GM19238 (cell line): ENCODE data around the gene ARHGAP21.
"Not testable (repeated sequence)": the region's sequence is repeated elsewhere in the genome, so short reads cannot be mapped to it uniquely, and the experiment has no call there.

Experiments used
- DNase-seq: peaks from one replicate; pipeline ENCODE4 v3.0.0; 2011; ENCODE audit warnings: low spot score; ENCODE audit not compliant: insufficient read length

ARHGAP21 gene

DNA sequence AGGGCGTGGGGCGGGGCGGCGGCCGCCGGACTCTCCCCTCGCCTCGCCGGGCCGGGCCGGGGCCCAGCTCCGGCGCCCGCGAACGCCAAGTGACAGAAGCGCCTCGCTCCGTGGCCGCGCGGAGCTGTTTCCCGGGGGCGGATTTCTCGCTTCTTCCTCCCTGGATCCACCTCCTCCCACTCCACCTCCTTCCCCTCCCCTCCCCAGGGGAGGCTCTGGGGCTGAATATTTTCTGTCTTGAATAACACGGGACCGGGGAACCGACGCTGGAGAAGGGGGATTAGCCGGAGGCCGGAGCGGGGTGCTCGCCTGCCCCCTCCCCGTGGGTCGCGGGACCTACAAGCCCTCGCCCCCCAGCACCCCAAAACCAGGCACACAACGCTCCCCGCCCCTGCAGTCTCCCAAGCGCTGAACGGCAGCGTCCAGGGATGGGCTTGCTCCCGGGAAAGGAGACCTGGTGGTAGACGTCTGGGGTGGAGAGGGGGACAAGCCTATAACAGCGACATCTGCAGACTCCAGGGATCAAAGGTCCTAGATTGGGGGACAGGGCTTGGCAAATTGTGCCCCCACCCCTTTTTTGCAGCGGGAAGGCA lies at the start of gene ARHGAP21:
TSS of gene ARHGAP21 (minus strand) at position 100 of the 593 bp plus-strand sequence. CDS start 1,988 bp downstream, outside the sequence.
- peak; percentile 37 for DNase-seq

DNA sequence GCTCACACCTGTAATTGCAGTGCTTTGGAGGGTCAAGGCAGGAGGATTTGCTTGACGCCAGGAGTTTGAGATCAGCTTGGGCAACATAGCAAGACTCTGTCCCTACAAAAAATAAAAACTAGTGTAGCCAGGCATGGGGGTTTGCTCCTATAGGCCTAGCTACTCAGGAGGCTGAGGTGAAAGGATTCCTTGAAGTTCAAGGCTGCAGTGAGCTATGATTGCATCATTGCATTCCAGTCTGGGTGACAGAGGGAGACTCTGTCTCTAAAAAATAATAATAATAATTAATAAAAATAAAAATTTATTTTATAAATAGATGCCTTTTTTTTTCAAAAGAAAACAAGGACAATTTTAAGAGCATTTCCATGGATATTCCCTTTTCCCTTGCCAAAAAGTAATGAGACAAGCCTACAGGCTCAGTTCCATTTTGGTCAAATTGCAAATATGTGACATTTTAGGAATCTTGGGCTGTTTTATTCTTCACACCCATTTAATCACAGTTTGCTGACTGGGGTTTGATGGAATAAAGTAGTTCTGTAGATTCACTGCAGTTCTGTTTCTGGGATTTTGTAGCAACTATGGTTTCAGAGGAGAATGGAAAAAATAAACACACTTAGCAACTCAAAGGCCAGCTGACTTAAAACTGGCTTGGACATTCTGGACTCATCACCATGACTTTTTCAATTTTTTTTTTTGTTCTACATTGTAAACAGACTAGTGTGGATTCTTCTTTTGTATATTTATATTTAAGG lies 48.4 kb upstream of the ARHGAP21 start:
- no peak for DNase-seq

DNA sequence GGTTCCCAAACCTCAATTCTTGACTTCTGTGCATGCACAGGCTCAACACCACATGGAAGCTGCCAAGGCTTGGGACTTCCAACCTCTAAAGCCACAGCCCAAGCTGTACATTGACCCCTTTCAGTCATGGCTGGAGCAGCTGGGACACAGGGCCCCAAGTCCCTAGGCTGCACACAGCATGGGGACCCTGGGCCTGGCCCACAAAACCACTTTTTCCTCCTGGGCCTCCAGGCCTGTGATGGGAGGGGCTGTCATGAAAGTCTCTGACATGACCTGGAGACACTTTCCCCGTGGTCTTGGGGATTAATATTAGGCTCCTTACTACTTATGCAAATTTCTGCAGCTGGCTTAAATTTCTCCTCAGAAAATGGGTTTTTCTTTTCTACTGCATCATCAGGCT lies 41.3 kb upstream of the ARHGAP21 start:
- DNase-seq: not testable (repeated sequence)

DNA sequence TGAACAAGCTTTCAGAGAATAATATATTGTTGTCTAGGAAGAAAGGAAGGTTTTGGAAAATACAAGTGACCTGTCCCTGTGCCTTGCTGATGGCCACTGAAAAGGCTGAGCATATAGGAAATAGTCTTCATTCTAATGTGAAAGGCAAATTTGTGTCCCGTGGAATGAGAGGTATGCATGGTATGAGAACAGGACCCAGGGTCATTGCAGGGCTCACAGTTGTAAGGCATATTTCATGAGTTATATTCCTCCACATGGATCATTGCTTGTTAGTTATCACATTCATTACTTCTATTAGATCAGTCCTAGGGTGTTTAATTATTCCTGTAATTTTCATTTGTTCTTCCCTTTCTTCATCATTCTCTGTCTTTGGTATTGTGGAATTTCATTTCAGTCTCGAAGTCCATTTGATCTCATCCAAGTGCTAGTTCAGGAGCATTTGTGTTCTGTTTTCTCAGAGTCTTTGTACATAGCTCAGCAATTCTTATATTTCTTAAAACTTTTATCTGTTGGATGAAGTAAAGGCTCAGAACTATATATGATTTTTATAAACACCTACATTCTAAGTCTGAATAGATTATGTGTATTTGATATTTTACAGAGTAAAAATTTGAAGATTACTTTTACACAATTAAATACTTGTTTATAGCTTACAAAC lies 39.4 kb upstream of the ARHGAP21 start:
- DNase-seq: no peak

DNA sequence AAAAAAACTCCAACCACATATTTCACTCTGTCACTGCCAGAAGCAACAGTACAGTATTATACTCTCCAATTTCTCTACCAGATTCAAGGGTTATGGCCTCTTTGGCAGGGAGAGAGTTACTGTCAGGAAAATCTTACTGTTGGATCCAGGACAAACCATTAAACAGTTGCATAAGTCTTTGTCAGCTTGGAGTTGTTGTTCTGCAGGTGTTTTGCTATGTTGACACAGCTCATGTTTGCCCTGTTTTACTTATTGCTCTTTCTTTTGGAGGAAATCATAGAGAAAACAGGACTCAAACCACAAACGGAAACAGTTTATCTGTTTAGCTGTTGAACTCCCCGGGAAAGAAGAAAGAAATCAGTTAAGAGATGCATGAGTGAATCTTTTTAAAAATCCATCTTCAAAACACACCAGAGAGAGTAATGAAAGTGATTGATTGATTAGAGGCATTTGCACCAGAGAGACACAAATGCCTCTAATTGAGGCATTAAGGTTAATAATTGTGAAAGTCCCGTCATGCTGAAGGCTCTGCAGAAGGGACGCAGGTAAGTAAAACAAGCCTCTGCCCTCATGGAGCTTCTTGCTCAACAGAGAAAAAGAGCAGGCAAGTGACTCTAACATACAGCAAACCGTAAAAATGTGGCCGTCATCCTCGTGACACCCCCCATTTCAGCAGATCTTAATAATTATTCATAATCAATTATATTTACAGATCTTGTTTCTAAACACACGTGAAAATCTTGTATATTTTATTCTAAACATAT lies 38.7 kb upstream of the ARHGAP21 start:
- DNase-seq: no peak

DNA sequence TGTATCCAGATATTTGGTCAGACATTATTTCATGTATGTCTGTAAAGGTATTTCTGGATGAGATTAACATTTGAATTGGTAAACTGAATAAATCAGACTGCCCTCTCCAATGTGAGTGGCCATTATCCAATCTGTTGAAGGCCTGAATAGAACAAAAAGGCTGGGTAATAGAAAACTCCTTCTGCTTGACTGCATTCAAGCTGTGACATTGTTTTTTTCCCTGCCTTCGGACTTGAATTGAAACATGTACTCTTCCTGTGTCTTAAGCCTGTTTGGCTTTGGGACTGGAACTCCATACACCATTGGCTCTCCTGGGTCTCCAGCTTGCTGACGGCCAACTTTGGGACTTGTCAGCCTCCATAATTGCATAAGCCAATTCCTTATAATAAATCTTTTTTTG lies 36.0 kb upstream of the ARHGAP21 start:
- DNase-seq: no peak

DNA sequence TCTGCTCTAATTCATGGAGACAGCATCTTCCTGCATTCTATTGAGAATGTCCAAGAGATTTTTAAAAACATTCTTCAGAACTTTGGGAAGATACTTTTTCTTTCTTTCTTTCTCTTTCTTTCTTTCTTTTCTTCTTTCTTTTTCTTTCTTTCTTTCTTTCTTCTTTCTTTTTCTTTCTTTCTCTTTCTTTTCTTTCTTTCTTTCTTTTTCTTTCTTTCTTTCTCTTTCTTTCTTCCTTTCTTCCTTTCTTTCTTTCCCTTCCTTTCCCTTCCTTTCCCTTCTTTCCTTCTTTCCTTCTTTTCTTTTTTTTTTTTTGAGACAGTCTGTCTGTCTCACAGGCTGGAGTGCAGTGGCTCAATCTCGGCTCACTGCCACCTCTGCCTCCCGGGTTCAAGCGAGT lies 34.6 kb upstream of the ARHGAP21 start:
- not testable (repeated sequence) for DNase-seq

DNA sequence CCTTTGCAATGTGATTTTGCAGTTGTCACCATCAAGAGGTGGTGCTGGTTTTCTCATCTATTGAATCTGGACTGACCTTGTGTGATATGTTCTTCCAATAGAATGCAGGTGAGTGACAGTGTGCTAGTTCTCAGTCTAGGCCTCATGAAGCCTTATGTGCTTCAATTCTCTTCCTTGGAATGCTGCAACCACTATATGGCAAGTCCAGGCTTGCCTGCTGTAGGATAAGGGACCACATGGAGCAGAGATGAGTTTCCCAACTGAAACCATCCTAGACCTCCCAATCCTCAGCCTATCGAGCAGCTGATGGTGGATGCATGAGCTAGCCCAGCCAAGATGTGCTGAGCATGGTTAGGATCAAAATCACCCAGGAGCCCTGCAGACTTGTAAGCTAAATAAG lies 32.6 kb upstream of the ARHGAP21 start:
- DNase-seq: no peak

DNA sequence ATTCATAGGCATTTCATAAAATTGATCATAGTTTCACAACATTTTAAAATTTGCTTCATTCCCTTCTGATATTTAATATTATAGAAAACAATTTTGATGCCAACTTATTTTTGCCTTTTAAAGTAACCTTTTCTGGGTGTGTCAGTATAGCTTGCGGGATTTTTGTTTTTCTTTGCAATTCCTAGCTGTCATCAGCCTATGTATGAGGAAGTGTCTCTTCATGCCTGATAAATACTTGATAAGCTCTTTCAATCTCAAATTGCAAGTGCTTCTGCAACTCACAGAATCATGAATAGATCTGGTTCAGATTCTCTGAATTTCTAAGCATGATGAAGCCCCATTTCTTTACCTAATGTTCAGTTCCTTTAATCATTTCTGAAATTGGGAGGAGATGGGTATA lies 28.0 kb upstream of the ARHGAP21 start:
- no peak for DNase-seq

DNA sequence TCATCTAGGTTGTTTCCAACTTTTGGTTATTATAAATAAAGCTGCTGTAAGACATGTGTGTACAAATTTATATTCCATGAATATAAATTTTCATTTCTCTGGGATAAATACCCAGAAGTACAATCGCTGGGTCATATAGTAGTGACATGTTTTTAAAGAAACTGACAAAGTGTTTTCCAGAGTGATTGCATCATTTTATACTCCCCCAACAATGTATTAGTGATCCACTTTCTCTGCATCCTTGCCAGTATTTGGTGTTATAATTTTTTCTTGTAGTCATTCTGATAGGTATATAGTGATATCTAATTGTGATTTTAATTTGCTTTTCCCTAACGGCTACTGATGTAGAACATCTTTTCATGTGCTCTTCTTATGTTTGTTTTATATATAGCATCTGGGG lies 27.0 kb upstream of the ARHGAP21 start:
- DNase-seq: no peak

DNA sequence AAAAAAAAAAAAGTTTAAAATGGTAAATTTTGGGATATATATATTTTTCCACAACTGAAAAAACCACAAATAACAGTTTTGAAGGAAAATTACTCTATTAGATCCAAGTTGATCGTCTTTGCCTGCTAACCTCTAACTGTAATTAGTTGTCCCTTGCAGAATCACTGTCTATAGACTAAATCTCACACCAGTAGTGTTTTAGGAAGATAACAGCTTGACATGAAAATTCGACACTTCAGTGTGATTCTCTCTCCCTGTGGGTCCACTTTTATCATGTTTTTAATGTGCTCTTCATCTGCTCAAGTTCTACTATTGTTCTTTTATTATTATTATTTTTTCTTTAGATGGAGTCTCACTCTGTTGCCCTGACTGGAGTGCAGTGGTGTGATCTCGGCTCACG lies 24.5 kb upstream of the ARHGAP21 start:
- DNase-seq: no peak

DNA sequence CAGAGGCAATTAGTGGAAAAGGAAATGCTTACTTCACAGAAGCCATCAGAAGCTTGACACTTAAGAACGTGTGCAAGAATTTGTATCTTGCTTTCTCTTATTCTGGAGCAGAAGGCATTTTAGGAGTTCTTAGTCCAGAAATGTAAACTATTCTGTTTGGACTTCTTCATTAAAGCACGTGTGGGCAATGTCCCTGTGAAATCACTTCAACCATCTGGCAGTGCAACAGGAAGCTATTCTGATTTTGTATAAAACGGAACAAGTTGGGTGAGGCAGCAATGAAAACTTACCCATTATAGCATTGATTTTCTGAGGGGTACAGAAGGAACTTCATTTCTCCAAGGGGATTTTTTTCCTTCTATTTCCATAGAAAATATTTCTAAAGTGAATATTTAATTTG lies 21.3 kb upstream of the ARHGAP21 start:
- DNase-seq: no peak

DNA sequence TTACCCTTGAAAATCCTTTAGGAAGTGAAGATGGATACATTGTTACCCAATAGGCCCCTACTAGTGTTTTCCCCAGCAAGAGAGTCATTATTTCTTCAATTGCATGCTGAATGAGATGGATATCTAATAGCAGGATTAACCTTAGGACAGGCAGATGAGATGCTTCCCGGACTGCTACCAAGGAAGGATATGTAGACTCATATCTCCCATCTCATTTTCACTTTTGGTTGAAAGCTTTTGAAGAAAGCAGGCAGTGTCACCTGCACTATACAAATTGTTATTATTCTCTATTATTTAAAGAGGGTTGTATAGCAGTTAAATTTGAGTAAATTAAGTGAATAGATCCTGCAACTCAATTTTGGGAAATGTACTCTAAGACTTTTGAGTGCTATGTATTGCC lies 17.0 kb upstream of the ARHGAP21 start:
- no peak for DNase-seq

DNA sequence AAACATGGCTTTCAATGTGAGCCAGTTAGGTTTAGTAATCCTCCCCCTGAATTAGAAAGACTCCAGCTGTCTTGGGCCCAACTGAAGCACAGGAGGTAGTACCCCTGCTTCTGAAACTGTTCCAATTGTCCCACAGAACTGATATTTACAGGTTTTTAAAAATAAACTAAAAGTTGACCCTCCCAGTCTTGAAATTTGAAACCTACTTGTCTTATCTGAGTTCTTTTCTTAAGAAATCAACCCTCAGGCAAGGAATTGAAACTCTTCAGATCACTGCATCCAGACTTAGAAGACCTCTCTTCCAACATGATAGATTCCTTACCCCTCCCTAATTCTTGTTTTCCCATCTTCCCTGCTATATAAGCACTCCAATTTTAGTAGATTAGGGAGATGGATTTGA lies 13.3 kb upstream of the ARHGAP21 start:
- DNase-seq: no peak

DNA sequence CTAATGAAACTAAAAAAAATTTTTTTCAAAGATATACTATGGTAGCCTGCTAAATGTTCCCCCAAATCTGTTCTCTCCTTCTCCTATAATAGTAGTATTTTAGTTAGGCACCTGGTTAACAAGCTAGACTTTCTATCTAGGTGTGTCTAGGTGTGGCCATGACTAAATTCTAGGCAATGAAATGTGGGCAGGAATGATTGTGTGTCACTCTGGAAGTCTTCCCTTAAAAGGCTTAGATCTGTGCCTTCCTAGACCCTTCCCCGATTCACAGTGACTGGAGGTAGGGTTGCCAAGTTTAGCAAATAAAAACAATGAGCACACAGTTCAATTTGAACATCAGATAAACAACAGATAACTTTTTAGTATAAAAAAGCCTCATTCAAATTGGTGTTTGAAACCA lies 8.3 kb upstream of the ARHGAP21 start:
- DNase-seq: no peak

DNA sequence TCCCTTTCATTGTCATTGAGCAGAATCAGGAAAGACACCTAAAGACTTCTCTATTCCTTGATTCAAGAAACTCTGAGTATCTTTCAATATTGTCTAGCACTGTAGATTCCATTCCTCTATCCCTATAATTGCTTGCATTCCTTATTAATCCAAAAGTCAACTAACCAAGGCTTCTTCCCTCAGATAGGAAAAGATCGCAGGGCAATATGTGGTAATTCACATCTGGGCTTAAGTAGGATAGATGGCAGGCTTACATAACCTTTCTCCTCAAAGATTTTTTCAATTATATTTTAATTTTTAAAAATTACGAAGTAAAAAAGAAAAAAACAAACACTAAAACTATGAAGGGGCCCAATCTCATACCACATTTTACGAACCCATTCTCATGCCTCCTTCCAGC lies 7.1 kb upstream of the ARHGAP21 start:
- DNase-seq: no peak

DNA sequence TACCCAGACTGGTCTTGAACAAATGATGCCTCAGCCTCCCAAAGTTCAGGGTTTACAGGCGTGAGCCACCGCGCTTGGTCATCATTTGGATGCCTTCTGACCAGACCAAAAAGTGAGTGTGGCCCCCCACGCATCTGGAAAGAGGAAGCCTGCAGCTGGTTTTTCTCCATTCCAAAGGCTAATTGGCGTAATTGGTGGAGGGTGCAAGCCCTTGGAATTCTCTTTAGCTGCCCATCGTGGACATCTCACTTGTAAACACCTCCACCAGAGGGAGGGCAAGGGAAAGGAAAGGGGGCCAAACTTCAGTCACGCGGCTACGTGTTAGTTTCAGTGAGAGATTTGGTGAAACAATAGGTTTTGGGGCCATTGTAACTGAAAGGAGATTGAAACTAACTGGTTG lies 4.1 kb upstream of the ARHGAP21 start:
- no peak for DNase-seq

DNA sequence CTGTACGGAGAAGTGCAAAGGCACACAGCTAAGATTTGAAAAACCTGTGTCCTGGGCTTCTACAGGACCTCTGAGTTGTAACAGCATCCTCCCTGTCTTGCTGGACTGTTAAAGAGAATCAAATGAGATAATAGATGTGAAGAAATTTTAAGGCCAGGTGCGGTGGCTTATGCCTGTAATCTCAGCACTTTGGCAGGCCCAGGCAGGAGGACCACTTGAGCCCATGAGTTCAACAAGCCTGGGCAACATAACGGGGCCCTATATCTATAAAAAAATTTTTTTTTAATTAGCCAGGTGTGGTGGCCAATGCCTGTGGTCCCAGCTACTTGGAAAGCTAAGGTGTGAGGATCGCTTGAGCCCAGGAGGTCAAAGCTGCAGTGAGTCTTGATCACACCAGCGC lies 2.9 kb upstream of the ARHGAP21 start:
- DNase-seq: no peak

DNA sequence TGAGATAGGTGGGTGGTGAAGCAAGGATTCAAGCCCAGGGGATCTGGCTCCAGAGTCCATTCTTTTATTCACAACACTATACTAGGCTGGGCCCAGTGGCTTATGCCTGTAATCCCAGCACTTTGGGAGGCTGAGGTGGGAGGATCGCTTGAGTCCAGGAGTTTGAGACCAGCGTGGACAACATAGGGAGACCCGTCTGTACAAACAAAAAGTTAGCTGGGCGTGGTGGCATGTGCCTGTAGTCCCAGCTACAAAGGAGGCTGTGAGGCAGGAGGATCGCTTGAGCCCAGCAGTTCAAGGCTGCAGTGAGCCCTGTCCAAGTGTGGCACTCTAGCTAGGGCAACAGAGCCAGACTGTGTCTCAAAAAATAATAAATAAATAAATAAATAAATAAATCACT lies 2.3 kb upstream of the ARHGAP21 start:
- not testable (repeated sequence) for DNase-seq

DNA sequence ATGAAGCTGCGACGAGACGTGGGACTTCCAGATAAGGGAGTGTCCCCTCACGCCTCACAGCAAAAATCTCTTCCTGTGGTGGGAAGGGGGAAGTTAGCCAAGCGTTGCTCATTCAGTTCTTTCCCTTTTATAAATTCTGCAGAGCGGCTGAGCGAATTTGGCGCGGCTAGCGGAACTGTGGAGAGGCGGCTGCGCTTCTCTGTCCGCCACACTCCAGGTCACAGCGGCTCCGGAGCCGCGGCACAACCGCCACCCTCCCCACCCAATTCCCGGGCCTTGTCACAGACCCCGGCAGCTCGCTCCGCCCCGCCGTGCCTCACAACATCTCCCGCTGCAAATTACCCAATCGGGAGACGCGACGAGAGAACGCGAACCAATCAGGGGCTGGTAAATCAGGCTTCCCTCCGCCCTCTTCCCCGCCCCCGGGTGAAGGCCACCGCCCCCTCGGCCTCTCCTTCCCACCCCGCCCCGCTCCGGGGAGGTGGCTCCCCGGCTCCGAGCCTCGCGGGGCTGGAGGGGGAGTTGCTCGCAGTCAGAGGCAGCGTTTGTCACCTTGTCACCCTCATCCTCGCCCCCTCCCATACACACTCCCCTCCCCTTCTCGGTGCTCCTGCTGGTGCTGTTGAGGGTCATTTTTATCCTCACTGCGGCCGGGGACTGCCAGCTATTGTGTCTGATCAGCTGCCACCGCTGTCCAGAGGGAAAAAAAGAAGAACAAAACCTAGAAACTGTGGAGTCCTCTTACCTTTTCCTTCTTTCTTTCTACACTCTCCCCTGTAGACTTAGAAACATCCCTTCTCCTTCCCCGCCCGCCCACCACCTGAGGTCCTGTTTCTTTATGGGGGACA lies 918 bp upstream of the ARHGAP21 start:
- peak; percentile 92 for DNase-seq

DNA sequence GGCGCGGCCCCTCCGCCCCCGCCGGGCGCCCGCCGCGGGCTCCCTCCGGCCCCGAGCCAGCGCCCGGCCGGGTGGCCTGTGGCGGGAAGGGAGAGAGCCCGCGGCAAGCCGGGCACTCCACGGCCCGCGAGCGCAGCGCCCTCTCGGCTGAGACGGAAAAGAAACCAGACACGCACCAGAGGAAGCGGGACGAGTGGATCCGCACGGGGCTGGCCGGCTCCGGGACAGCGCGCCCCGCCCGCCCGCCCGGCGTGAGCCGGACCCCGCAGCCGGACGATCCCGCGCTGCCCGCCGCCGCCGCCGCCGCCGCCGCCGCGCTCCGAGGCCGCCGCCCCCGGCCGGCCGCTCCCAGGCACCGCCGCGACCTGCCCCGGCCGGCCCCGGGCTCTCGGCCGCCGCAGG lies 300 bp downstream of the ARHGAP21 start:
- DNase-seq: peak; percentile 34
